ENCODE results near the gene RBFOX2.

DNA sequence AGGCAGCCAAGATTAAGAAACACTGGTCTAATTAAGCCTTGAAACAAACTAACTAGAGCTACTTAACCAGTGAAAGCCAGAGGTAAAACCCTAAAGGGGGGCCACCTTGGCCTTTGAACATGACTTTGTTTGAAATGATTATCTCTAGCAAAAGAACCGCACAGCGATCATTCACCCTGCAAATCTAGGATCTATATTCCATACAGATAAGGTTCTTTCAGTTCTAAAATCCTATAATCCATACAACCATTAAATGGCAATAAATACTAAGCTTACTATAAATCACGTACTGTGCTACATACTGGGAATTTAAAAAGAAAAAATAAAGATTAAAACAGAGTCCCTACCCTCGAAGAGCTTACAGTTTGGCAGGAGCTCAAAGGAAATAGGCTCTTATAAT lies 40.6 kb downstream of the RBFOX2 start:
- TF ChIP-seq, protein P1, sequence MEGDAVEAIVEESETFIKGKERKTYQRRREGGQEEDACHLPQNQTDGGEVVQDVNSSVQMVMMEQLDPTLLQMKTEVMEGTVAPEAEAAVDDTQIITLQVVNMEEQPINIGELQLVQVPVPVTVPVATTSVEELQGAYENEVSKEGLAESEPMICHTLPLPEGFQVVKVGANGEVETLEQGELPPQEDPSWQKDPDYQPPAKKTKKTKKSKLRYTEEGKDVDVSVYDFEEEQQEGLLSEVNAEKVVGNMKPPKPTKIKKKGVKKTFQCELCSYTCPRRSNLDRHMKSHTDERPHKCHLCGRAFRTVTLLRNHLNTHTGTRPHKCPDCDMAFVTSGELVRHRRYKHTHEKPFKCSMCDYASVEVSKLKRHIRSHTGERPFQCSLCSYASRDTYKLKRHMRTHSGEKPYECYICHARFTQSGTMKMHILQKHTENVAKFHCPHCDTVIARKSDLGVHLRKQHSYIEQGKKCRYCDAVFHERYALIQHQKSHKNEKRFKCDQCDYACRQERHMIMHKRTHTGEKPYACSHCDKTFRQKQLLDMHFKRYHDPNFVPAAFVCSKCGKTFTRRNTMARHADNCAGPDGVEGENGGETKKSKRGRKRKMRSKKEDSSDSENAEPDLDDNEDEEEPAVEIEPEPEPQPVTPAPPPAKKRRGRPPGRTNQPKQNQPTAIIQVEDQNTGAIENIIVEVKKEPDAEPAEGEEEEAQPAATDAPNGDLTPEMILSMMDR (IDR thresholded peaks at IDR 0.05; ENCODE audit: low read depth, low read length), result no peak
- TF ChIP-seq EZH2phosphoT487 (IDR thresholded peaks at IDR 0.05; ENCODE audit: low read depth), result no peak

Data from OCI-LY3 (cell line).